Measurements from ENCODE around the gene AIRE. TPM values are rescaled to one million over a fixed set of nuclear protein-coding genes. Genes with fewer than 3 reads are reported as not detected.

The AIRE gene
- total and polyA plus RNA-seq, 9 donors = not detected

- Histone ChIP-seq H3K27me3 (no peaks in the 10 kb centered on the region), H3K36me3 (no peaks in the 10 kb centered on the region), H3K27ac (no peak overlapping the region), H3K4me3 (no peak overlapping the region), H3K9me3 (peaks cover 0 to 3% of the 10 kb centered on the region in 2 donors), H3K4me1 (ENCODE audit: insufficient read depth) (no peaks in the 10 kb centered on the region)
- WGBS, 3 donors = 35 to 45% (median 44%) methylated on average over 18 of the region's 18 CpGs
- DNase-seq = peak in 1 of 5 donors; percentile 31
- intact Hi-C loops (cut with DNase I) = no loop called here
- TF ChIP-seq EP300 (IDR thresholded peaks at IDR 0.05) (no peak), CTCF (IDR thresholded peaks at IDR 0.05) (no peak), POLR2A (IDR thresholded peaks at IDR 0.05) (no peak)
These were observed 22.4 kb upstream of the AIRE start for GRCh38 chr21:44263221-44263760.

GRCh38 chr21:44263768-44264167, 21.9 kb upstream of the AIRE start:
- 54 to 58% (median 56%) methylated on average over 4 of the region's 4 CpGs for WGBS, 3 donors
- Histone ChIP-seq H3K27me3 (no peaks in the 10 kb centered on the region), H3K27ac (no peak overlapping the region), H3K4me3 (no peak overlapping the region), H3K36me3 (no peaks in the 10 kb centered on the region), H3K4me1 (ENCODE audit: insufficient read depth) (no peaks in the 10 kb centered on the region), H3K9me3 (peaks cover 0 to 3% of the 10 kb centered on the region in 2 donors)
- DNase-seq = no peak
- TF ChIP-seq EP300 (IDR thresholded peaks at IDR 0.05) = no peak
- TF ChIP-seq CTCF (IDR thresholded peaks at IDR 0.05) = no peak
- TF ChIP-seq POLR2A (IDR thresholded peaks at IDR 0.05) = no peak
- intact Hi-C loops (cut with DNase I) = no loop called here

- TF ChIP-seq POLR2A (IDR thresholded peaks at IDR 0.05) (no peak), EP300 (IDR thresholded peaks at IDR 0.05) (no peak), CTCF (IDR thresholded peaks at IDR 0.05) (no peak)
- intact Hi-C loops (cut with DNase I) = no loop called here
- DNase-seq = no peak
- Histone ChIP-seq H3K4me1 (ENCODE audit: insufficient read depth) (no peaks in the 10 kb centered on the region), H3K36me3 (no peaks in the 10 kb centered on the region), H3K27ac (no peak overlapping the region), H3K27me3 (no peaks in the 10 kb centered on the region), H3K9me3 (no peaks in the 10 kb centered on the region), H3K4me3 (no peak overlapping the region)
- WGBS, 3 donors = 87 to 92% (median 90%) methylated on average over 17 of the region's 17 CpGs
These were observed 19.9 kb upstream of the AIRE start for GRCh38 chr21:44265734-44266270.

GRCh38 chr21:44267655-44268142, 18.0 kb upstream of the AIRE start:
- WGBS, 3 donors = 70 to 73% (median 73%) methylated on average over 19 of the region's 19 CpGs

GRCh38 chr21:44269090-44269489, 16.6 kb upstream of the AIRE start:
- WGBS, 3 donors = 78 to 85% (median 80%) methylated on average over 8 of the region's 8 CpGs
- TF ChIP-seq EP300 (IDR thresholded peaks at IDR 0.05) (no peak), POLR2A (IDR thresholded peaks at IDR 0.05) (no peak), CTCF (IDR thresholded peaks at IDR 0.05) (no peak)
- H3K36me3 ChIP-seq = no peaks in the 10 kb centered on the region
- no peaks in the 10 kb centered on the region for H3K27me3 ChIP-seq
- H3K4me3 ChIP-seq = no peak overlapping the region
- H3K27ac ChIP-seq = no peak overlapping the region
- intact Hi-C loops (cut with DNase I) = no loop called here
- no peak for DNase-seq
- no peaks in the 10 kb centered on the region for H3K9me3 ChIP-seq
- H3K4me1 ChIP-seq (ENCODE audit: insufficient read depth) = no peaks in the 10 kb centered on the region

More at GRCh38 chr21:44267655-44268142, 18.0 kb upstream of the AIRE start:
- Histone ChIP-seq H3K4me3 (no peak overlapping the region), H3K36me3 (no peaks in the 10 kb centered on the region), H3K27me3 (no peaks in the 10 kb centered on the region), H3K9me3 (no peaks in the 10 kb centered on the region), H3K4me1 (ENCODE audit: insufficient read depth) (no peaks in the 10 kb centered on the region), H3K27ac (no peak overlapping the region)
- no peak for TF ChIP-seq POLR2A (IDR thresholded peaks at IDR 0.05)
- DNase-seq = no peak
- intact Hi-C loops (cut with DNase I) = no loop called here

Measured in ovary (tissue), 9 donors.